Measurements from ENCODE around the gene RNF114.

RNF114 gene

GRCh38 chr20:49904440-49905214 lies 31.6 kb upstream of the RNF114 start:
- DNase-seq (ENCODE audit: low read depth in 1 of 2, low spot score in 1 of 2) = no peak

- DNase-seq (ENCODE audit: low read depth in 1 of 2, low spot score in 1 of 2) = no peak
These were observed 30.6 kb upstream of the RNF114 start for GRCh38 chr20:49905415-49906091.

- no peak for DNase-seq (ENCODE audit: low read depth in 1 of 2, low spot score in 1 of 2)
These were observed 30.0 kb upstream of the RNF114 start for GRCh38 chr20:49906101-49906604.

- no peak for DNase-seq (ENCODE audit: low read depth in 1 of 2, low spot score in 1 of 2)
These were observed 29.5 kb upstream of the RNF114 start for GRCh38 chr20:49906615-49907154.

GRCh38 chr20:49907405-49908257 lies 28.6 kb upstream of the RNF114 start:
- DNase-seq (ENCODE audit: low read depth in 1 of 2, low spot score in 1 of 2) = no peak

GRCh38 chr20:49908258-49908565 lies 28.0 kb upstream of the RNF114 start:
- DNase-seq (ENCODE audit: low read depth in 1 of 2, low spot score in 1 of 2) = no peak

- no peak for DNase-seq (ENCODE audit: low read depth in 1 of 2, low spot score in 1 of 2)
These were observed 26.5 kb upstream of the RNF114 start for GRCh38 chr20:49909499-49910339.

- DNase-seq (ENCODE audit: low read depth in 1 of 2, low spot score in 1 of 2) = no peak
These were observed 25.9 kb upstream of the RNF114 start for GRCh38 chr20:49910340-49910706.

- DNase-seq (ENCODE audit: low read depth in 1 of 2, low spot score in 1 of 2) = no peak
These were observed 22.7 kb upstream of the RNF114 start for GRCh38 chr20:49913399-49914047.

GRCh38 chr20:49914310-49915117 lies 21.7 kb upstream of the RNF114 start:
- DNase-seq (ENCODE audit: low read depth in 1 of 2, low spot score in 1 of 2) = no peak

- DNase-seq (ENCODE audit: low read depth in 1 of 2, low spot score in 1 of 2) = no peak
These were observed 21.1 kb upstream of the RNF114 start for GRCh38 chr20:49915118-49915379.

GRCh38 chr20:49915380-49916145 lies 20.6 kb upstream of the RNF114 start, which contains the start of gene SPATA2:
SPATA2 (minus strand) TSS chr20:49915529; CDS start chr20:49908490, 7,039 bp downstream.
- peak; percentile 78 to 84 for DNase-seq (ENCODE audit: low read depth in 1 of 2, low spot score in 1 of 2)

GRCh38 chr20:49916146-49917002 lies 19.8 kb upstream of the RNF114 start:
- DNase-seq (ENCODE audit: low read depth in 1 of 2, low spot score in 1 of 2) = no peak

GRCh38 chr20:49918446-49918845 lies 17.8 kb upstream of the RNF114 start:
- DNase-seq (ENCODE audit: low read depth in 1 of 2, low spot score in 1 of 2) = no peak

- no peak for DNase-seq (ENCODE audit: low read depth in 1 of 2, low spot score in 1 of 2)
These were observed 17.2 kb upstream of the RNF114 start for GRCh38 chr20:49919009-49919408.

GRCh38 chr20:49919461-49919860 lies 16.7 kb upstream of the RNF114 start:
- no peak for DNase-seq (ENCODE audit: low read depth in 1 of 2, low spot score in 1 of 2)

GRCh38 chr20:49924247-49924646 lies 11.9 kb upstream of the RNF114 start:
- no peak for DNase-seq (ENCODE audit: low read depth in 1 of 2, low spot score in 1 of 2)
